AG08395 (cell line): ENCODE results near the gene SPINT3.
"Not testable (repeated sequence)": the region's sequence is repeated elsewhere in the genome, so short reads cannot be mapped to it uniquely, and the experiment has no call there.

Experiments
- DNase-seq: peaks from one replicate; pipeline ENCODE4 v3.0.0; 2012; ENCODE audit warnings: mixed read lengths, low spot score

The SPINT3 gene

DNA sequence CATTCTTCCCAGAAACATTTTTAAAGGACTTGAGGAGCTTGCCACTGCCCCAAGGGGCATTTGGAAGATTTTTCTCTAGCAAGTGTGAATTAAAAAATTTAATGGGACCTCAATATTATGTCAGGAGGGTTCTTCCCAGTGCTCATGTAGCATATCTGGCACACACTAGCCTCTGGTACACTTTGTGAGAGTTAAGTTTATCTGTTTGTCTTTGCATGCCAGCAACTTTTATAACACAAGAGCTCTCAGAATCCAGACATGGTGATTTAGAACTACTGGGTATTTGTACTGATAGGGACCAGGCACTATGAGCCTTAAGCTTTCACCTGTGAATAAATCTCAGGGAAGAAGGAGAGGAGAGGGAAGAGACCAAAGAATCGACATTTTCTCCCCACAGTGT lies 12.9 kb downstream of the SPINT3 start:
- no peak for DNase-seq

DNA sequence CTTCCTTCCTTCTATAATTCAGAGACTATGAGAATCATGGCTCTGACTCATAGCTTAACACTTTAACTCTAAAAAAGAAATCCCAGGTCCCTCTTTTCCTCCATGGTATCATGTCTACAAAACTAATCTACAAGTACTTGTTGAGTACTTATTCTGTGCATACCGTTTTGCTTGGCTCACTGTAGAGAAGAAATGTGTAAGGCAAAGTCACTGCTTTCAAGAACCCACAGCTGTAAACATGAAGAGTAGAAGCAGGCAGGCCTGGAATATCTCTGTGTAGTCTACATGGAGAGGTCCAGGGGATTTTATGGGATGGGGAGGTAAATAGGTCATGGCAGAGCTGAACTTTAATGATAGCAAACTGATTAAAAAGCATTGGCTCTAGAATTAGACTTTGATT lies 13.8 kb downstream of the SPINT3 start:
- DNase-seq: no peak

DNA sequence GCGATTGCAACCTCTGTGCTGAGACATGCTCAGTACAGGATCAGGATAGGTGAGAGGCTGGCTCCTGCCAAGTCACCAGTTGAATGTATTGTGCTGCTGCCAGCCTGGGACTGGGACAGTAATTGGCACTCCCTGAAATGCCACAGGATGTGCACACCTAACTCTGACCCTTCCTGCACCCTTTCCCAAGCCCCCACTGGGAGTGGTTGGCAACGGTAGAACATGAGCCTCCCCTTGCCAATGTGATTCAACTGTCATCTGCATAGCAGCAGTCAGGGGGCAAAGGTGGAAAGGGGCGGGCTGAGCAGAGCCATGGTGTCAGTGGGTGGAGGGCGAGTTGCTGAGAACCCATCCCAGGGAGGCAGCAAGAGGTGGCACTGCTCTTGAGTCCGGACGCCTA lies 15.4 kb downstream of the SPINT3 start:
- DNase-seq: no peak

DNA sequence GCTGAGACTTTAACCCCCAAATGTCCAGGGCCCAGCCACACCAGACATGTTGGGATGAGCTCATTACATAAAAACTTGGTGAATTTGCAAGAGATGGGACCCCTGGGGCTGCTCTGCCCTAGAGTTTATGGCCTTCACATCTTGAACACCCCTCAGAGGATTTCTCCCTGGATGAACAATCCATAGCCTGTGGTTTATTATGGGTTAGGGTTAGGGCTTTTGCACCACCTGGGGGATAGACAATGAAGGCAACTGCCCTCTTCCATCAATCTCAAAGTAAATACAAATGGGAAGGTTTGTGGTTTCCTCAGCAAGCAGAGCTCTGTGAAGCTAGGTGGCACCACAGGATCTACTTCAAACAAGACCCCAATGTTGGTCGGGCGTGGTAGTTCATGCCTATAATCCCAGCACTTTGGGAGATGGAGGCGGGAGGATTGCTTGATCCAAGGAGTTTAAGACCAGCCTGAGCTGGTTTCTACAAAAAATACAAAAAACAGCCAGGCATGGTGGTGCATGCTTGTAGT lies 17.4 kb downstream of the SPINT3 start:
- DNase-seq: no peak

DNA sequence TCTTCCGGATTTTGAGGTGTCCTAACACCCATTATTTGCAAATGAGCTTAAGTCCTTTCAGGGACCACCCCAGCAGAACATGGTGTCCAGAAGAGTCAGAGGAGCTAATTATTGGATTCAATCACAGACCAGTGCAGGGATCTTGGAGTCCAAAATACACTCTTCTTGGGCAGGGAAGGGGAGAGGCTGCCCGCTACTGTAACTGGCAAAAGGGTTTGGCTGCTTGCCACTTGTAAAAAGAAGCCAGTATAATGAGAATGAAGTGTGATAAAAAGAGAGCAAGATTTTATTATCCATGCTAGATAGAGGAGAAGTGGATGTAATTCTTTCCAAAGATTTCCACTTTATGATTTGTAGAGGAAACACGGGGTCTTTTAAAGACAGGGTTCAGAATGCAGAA lies 19.3 kb downstream of the SPINT3 start:
- no peak for DNase-seq

DNA sequence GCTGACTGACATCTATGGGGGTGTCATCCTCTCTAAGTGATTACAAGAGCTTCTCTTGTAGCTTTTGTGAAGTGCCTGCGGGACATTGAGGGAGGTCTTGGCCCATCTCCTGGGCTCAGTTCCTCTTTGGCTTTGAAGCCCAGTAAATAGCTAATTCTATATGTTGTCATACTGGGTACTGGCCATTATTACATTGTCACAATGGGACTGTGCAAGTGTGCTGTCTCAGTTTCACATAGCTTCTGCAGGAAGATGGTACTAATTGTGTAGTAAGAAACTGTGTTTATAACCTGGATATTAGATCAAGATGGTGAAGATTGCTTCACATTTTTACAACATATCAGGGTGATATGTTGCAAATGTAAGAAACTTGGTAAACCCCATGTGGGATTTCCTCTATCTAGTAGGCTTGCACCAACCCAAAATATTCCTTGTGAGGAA lies 19.9 kb downstream of the SPINT3 start:
- no peak for DNase-seq

DNA sequence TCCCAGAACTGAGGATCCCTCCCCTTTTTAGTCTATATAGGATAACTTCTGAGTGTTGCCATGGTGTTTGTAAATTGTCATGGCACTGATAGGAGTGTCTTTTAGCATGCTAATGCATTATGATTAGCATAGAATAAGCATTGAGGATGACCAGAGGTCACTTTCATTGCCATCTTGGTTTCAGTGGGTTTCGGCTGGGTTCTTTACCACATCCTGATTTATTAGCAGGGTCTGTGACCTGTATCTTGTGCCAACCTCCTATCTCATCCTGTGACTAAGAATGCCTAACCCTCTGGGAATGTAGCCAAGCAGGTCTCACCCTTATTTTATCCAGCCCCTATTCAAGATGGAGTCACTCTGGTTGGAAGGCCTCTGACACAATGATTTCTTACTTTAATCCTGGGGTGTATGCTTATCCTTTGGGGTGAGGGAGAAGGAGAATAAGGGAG lies 26.3 kb downstream of the SPINT3 start:
- no peak for DNase-seq

DNA sequence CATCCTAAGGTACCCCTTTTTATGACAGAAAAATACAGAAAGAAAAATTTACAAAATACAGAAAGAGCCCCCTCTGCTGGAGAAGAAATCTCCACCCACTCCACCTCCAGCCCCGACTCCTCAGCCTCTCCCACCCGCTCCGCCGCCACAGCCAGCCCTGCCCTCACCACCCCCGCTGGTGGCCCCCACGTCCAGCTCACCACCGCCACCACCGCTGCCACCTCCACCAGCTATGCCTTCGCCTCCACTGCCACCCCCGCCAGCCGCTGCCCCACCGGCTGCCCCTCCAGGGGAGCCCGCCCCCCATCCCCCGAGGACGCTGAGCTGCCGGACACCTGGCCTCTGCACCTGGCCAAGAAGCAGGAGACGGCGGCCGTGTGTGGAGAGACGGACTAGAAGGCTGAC lies 28.2 kb downstream of the SPINT3 start:
- no peak for DNase-seq

DNA sequence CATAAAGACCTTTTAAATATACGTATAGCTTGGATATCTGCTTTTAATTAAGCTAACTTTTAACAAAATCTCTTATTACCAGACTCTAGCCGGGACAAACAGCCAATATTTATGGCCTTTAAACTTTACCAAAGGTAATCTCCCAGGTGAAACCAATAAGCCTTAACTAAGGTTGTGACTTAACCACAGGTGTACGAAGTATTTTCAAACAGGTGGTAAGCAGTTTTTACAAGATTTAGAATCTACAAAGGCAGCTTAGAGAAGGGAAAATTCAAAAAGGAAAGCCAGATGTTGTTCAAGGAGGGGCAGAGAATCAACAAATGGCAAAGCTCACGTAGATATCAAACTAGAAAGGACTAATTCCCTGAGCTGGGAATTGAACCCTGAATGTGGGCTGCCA lies 30.0 kb downstream of the SPINT3 start:
- DNase-seq: no peak

DNA sequence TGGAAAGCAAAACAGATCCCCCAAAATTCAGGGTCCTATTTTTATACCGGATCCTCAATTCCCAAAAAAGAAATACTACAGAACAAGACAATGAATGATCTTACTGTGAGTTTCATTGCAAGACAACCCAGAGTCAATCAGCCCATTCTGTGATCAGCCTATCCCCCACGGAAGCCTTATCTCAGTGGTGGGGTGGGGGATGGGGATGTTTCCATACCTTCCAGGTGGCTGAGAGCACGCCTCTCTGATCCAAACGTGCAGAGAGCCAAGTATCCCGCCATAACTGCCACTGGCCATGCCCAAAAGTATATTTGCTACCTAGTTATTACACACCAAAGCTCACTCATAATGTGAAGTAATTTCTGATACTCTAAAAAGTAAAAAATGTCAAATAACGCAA lies 30.7 kb downstream of the SPINT3 start:
- DNase-seq: no peak

DNA sequence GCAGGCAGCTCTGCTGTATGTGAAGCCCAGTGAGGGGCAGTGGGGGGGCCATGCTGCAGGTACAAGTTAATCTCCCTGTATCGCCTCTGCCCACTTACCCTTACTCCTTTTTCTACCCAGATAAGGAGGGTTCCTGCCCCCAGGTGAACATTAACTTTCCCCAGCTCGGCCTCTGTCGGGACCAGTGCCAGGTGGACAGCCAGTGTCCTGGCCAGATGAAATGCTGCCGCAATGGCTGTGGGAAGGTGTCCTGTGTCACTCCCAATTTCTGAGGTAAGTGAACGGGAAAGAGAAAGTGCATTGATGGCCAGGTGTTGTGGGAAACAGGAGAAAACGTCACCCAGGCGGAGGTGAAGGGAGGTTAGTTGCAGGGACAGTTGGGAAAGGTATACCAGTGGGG lies 35.6 kb downstream of the SPINT3 start:
- no peak for DNase-seq

DNA sequence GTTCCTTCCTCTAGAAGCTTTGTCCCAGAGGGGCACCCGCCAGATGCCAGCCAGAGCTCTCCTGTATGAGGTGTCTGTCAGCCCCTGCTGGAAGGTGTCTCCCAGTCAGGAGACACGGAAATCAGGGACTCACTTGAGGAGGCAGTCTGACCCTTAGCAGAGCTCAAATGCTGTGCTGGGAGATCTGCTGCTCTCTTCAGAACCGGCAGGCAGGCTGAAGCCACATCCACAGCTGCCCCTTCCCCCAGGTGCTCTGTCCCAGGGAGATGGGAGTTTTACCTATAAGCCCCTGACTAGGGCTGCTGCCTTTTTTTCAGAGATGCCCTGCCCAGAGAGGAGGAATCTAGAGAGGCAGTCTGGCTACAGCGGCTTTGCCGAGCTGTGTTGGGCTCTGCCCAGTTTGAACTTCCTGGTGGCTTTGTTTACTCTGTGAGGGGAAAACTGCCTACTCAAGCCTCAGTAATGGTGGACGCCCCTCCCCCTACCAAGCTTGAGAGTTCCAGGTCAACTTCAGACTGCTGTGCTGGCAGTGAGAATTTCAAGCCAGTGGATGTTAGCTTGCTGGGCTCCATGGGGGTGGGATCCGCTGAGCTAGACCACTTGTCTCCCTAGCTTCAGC lies 37.8 kb downstream of the SPINT3 start:
- not testable (repeated sequence) for DNase-seq

DNA sequence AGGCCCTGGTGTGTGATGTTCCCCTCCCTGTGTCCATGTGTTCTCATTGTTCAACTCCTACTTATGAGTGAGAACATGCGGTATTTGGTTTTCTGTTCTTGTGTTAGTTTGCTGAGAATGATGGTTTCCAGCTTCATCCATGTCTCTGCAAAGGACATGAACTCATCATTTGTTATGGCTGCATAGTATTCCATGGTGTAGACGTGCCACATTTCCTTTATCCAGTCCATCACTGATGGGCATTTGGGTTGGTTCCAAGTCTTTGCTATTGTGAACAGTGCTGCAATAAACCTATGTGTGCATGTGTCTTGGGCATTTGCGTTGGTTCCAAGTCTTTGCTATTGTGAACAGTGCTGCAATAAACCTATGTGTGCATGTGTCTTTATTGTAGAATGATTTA lies 43.1 kb downstream of the SPINT3 start:
- not testable (repeated sequence) for DNase-seq

DNA sequence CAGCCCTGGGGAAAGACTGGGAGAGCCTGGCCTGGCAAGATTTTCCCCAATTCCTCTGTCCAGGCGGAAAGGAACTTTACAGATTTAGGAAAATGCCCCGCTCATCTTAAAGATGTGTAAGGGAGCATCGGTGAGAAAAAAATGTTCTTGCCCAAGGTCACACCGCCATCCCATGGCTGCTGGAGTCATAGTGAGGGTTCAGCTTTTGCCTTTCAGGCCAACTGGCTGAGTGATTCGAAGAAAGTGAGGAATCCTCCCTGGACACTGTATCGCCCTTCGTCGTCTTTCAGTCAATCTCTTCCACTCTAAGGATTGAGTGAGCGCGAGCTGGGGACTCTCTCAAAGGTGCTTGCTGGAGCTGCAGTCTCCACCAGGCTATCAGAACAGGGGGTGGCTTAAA lies 44.5 kb downstream of the SPINT3 start:
- DNase-seq: no peak

DNA sequence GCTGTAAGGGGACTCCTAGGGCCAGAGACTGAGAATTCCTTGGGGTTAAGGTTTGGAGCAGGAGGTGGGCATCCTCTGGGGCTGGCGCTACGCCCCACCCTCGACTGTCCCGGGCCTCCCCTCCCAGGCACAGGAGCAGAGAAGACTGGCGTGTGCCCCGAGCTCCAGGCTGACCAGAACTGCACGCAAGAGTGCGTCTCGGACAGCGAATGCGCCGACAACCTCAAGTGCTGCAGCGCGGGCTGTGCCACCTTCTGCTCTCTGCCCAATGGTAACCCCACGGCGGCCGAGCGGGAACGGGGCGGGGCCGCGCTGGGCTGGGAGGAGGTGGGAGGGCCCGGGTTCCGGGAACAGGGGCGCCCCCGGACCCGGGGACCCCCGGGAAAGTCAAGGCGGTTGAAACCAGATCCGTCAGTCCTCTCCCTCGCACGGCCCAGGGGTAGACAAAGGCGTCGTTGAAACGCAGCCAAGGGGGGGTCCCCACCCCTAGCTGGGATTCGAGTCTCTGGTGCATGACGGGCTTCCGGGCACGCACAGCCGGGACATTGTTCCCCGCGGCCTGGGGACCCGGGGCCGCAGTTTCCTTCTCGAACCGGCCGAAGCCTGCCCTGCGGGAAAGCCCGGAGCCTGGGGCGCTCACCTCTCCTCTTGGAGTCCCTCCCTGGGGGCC lies 45.0 kb downstream of the SPINT3 start:
- no peak for DNase-seq

DNA sequence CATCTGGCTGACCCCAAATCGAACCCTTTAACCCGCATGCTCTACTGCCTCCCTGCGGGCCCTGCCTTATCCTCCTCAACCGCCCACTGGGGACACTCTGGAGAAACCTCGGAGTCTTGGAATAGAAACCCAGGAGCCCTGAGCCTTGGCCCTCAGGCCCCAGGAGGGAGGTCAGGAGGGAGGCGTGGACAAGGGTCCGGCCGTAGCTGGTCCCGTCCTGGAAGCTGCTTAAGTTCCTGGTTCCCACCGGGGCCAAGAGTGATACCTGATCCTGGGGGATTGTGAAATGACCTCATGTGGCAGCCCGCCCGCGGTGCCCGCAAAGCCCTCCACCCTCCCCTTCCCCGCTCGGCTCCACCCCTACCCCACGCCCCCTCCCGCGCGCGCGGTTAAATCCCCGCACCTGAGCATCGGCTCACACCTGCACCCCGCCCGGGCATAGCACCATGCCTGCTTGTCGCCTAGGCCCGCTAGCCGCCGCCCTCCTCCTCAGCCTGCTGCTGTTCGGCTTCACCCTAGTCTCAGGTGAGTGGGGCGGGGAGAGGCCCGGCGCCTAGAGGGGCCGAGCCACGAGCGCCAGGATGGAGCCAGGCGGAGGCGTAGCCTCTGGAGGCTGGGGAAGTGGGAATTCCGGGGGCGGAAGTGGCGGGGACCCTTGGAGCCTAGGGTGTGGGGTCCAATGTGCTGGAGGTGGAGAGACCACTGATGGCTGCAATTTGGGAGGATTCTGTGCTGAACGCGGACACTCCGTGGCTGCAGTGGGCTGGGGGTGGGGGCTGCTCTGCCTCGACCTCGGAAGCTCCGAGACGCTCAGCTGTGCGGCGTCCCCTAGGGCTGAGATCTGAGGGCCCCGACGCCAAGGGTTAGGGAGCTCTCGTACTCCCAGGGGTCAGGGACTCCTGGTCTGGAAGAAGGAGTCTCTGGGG lies 45.8 kb downstream of the SPINT3 start, which contains the start of gene WFDC2:
TSS of gene WFDC2 (plus strand) at position 418 of the 926 bp plus-strand sequence. CDS start at position 447, 29 bp downstream.
- DNase-seq: no peak

DNA sequence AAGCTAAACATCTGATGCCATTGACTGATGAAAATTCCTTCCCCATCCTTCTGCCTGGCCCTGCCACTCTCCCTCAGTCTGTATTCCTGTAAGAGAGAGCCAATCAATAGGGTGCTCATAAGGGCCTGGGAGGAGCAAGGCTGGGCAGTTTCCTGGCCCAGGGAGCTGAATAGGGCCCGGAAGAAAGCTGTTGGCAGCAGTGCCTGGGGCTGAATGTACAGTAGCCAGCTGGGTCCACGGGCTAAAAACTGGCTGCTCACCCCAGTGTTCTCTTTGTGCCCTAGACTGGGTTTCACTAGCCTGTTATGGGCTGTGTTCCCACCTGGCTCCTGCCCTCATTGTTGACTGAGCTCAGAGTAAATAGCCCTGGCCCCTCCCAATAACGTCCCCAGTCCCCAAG lies 47.6 kb downstream of the SPINT3 start:
- DNase-seq: no peak

DNA sequence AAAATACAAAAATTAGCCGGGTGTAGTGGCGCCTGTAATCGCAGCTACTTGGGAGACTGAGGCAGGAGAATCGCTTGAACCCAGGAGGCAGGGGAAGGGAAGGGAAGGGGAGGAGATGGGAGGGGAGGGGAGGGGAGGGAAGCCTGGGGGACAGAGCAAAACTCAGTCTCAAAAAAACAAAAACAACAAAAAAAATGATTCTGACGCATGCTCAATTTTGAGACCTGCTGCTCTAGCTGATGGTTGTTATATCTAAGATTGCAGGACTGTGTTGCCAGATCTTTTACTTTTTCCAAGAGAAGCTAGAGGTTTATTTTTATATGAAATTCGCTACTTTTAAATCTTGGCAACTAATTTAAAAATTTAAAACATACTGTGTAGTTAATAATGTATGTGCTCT lies 48.2 kb downstream of the SPINT3 start:
- DNase-seq: no peak

DNA sequence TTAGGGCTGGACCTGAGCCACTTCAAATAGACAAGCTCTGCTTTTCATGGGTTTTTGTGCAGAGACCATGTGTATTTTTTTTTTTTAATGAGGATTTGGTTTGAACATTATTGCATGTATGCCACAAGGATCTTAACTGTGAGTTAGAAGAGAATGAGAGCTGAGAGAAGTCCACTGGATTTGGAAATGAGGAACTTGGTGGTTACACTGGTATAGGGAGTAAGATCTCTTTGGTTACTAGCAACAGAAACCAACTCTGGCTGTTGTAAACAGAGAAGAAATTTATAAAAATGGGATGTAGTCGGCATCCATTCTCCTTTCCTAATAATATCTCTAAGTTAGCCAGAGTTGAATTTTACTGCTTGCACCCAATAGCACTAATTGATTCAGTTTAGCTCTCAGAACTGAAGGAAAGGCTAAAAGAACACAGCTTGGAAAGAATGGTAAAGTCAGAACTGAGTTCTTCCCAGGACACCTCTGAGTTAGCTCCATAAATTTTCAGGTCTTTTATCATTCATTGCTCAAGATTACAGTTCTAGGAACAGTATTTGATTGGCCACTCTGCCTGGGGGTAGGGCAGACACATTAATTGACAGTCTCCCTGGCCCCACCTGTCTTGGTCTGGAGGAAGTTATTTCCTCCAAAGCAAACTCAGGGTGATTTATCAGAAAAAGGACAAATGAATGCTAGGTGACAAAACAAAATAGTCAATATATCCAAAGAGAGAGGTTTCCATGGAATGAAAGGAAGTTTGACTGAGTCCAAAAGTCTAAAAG lies 49.7 kb downstream of the SPINT3 start:
- no peak for DNase-seq

DNA sequence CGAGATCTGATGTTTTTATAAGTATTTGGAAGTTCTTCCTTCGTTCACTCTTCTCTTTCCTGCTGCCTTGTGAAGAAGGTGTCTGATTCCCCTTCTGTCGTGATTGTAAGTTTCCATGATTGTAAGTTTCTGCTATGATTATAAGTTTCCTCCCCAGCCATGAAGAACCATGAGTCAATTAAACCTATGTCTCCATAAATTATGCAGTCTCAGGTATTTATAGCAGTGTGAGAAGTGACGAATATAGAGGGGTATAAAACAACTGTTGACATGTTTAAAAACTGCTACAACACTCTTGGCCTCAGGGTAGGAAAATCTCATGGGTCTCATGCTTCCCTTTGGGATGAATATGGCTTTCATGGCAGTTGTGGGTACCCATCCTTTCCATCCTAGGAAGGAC lies 51.7 kb downstream of the SPINT3 start:
- no peak for DNase-seq

DNA sequence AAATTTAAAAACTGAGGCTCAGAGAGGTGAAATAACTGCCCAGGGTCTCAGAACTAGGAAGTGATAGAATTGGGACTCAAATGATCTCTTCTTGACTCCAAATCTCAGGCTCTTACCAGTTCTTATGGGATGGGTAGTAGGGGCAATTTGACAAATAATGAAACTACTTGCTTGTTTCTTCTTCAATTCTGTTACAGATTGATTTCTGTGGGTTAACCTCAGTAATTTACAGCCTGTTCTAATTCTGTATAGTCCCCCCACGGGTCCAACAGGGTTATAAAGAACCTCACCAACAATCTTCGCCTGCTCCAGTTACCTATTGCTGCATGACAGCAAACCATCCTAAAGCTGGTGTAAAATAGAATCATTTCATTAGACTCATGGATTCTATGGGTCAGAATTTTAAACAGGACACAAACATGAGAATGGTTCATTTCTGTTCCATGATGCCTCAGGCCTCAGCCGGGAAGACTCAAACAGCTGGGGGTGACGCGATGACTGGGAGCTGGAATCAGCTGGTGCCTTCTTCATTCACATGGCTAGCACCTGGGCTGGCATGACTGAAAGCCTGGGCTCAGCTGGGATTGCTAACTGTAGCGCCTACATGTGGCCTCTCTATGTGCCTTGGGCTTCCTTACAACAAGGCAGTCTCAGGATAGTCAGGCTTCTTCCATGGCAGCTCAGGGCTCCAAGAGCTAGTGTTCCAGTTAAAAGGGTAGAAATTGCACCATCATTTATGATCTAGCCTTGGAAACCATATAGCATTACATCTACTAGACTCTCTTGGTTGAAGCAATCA lies 52.5 kb downstream of the SPINT3 start:
- DNase-seq: no peak
